RWPE1 (cell line): ENCODE measurements around the gene PAWR.
A peak's percentile ranks its signal among the peaks of the same experiment; 100 is the strongest.
"Not testable (repeated sequence)": the region's sequence is repeated elsewhere in the genome, so short reads cannot be mapped to it uniquely, and the experiment has no call there.

ENCODE experiments used
- CTCF ChIA-PET: fragments of 350-600 bp; sonication (Branson Sonifier 250); formaldehyde crosslinking; extraction: SDS; loops from one replicate; lab custom pipeline; 2021; lab: Yijun Ruan, JAX
- POLR2A ChIA-PET: fragments of 400-600 bp; formaldehyde crosslinking; extraction: SDS; loops from one replicate; lab custom pipeline; 2020; ENCODE audit warnings: antibody characterized with exemption; ENCODE audit not compliant: low non-redundant PET; lab: Yijun Ruan, JAX
- DNase-seq: peaks from one replicate; pipeline ENCODE4 v3.0.0; 2012; ENCODE audit warnings: low spot score
- H3K27ac ChIP-seq: fragments of 450-650 bp; 2 replicates; pipeline ENCODE4 v1.5.1; 2017
- TF ChIP-seq, protein P1 (sequence below): fragments of 450-650 bp; conservative IDR thresholded peaks from 2 replicates; pipeline ENCODE4 v1.5.1; 2017; ENCODE audit warnings: low read depth, mild to moderate bottlenecking

Gene PAWR

DNA sequence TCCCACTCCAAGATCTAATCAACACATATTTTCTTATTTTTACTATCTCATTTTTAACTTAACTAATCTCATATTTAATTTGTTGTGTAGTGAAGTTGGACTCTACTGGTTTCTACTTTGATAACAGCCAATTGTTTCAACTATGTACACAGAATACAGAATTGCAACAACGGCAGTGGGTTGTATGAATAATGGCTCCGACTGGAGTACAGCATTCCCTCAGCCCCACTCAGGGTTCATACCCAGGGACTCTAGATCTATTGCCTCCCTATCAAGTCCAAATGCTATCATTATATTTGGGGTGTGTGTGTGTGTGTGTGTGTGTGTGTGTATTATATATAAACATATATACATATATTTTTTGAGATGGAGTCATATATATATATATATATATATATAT is 52.3 kb downstream of the PAWR start:
- no peak overlapping the region for H3K27ac ChIP-seq
- CTCF ChIA-PET, result no interaction called here
- TF ChIP-seq, protein P1, sequence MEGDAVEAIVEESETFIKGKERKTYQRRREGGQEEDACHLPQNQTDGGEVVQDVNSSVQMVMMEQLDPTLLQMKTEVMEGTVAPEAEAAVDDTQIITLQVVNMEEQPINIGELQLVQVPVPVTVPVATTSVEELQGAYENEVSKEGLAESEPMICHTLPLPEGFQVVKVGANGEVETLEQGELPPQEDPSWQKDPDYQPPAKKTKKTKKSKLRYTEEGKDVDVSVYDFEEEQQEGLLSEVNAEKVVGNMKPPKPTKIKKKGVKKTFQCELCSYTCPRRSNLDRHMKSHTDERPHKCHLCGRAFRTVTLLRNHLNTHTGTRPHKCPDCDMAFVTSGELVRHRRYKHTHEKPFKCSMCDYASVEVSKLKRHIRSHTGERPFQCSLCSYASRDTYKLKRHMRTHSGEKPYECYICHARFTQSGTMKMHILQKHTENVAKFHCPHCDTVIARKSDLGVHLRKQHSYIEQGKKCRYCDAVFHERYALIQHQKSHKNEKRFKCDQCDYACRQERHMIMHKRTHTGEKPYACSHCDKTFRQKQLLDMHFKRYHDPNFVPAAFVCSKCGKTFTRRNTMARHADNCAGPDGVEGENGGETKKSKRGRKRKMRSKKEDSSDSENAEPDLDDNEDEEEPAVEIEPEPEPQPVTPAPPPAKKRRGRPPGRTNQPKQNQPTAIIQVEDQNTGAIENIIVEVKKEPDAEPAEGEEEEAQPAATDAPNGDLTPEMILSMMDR, result no peak
- POLR2A ChIA-PET, result interaction anchor here (0.7 kb wide), 1 partner anchor 29 kb away, joined by 4 read pairs; no protein-coding TSS in a partner anchor
- no peak for DNase-seq

DNA sequence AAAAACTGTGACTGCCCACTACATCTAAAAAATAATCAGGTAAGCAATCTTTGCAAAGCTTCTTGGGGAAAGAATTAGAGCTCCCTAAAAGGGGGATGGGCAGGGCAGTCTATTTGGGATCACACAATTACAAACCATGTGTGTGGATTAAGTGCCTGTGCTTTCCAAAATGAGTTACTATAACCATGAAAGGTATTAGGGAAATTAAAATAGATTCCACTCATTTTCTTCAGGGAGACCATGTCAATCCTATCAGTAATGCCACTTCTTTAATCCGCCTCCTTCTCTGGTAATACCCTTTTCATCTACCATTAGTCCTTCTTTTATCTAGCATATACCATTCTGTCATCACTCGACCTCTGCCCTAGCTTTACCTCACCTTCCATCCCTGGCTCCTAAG is 53.7 kb downstream of the PAWR start:
- ChIA-PET POLR2A (no interaction called here), CTCF (interaction anchor here (0.7 kb wide), 1 partner anchor 38 kb away, joined by 3 read pairs; no protein-coding TSS in a partner anchor)
- DNase-seq, result no peak
- H3K27ac ChIP-seq, result no peak overlapping the region
- TF ChIP-seq, protein P1, result no peak

DNA sequence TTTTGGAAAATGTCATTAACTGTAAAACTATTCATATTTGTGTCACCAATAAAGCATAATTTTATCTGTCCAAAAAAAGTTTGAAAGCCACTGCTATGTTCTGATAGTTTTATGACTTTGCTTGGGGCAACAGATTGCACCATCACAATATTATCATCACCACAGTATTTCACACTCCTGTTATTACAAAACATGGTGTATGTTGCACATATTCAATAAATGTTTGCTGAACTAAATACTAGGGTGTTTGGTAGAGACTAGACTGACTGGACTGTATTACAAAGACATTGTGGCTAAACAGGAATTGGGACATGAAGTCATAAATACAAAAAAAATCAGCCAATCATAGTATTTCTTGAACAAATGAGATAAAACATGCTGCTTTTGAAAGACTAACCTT is 55.1 kb downstream of the PAWR start:
- CTCF ChIA-PET, result interaction anchor here (0.7 kb wide), 1 partner anchor 103 kb away, joined by 3 read pairs; no protein-coding TSS in a partner anchor
- POLR2A ChIA-PET, result no interaction called here
- no peak overlapping the region for H3K27ac ChIP-seq
- DNase-seq, result peak; percentile 36
- TF ChIP-seq, protein P1, result no peak

DNA sequence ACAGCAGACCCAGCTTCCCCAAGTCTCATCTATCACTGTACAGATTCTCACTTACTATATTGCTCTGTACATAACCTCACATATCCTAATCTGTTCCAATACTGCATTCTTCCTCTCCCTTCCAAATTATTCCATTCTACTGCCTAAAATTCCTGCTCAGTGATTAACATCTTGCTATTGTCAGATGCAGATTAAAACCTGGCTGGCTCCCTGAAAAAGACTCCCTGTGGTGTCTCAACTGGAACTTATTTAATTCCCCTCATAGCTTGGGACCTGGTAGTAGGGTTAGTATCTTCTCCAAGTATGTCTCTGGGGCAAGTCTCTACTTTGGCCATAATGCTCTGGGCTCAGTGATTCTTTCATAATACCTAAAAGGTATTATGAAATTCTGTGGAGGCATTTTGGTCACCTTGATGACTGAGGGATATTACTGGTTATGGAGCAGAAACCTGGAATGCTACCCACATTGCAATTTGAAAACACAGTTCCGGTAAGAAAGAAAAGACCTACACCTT is 55.8 kb downstream of the PAWR start:
- peak; percentile 26 for DNase-seq
- H3K27ac ChIP-seq, result no peak overlapping the region
- TF ChIP-seq, protein P1, result no peak
- ChIA-PET POLR2A (no interaction called here), CTCF (interaction anchor here (0.7 kb wide), 2 partner anchors 20 to 104 kb away, joined by 3 read pairs; no protein-coding TSS in a partner anchor)

DNA sequence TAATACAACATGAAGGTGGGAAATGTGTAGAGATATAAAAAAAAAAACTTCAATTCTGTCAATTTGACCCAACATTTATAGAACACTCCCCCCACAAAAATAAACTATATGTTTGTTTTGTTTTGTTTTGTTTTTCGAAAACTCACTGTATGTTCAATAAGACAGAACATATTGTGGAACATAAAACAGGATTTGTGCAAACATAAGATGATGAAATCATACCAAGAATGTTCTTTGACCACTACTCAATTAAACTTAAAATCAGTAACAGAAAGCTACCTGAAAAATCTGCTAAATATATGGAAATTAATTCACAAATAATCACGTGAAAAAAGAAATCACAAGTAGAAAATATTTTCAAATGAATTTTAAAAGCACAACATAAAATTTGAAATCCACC is 61.2 kb downstream of the PAWR start:
- TF ChIP-seq, protein P1, result no peak
- ChIA-PET POLR2A (no interaction called here), CTCF (no interaction called here)

DNA sequence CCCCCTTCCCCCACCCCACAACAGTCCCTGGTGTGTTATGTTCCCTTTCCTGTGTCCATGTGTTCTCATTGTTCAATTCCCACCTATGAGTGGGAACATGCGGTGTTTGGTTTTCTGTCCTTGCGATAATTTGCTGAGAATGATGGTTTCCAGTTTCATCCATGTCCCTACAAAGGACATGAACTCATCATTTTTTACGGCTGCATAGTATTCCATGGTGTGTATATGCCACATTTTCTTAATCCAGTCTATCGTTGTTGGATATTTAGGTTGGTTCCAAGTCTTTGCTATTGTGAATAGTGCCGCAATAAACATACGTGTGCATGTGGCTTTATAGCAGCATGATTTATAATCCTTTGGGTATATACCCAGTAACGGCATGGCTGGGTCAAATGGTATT is 64.0 kb downstream of the PAWR start:
- DNase-seq, POLR2A ChIA-PET, CTCF ChIA-PET, H3K27ac ChIP-seq: not testable (repeated sequence)

More for the DNA sequence above, 61.2 kb downstream of the PAWR start:
- DNase-seq, result no peak
- no peak overlapping the region for H3K27ac ChIP-seq

DNA sequence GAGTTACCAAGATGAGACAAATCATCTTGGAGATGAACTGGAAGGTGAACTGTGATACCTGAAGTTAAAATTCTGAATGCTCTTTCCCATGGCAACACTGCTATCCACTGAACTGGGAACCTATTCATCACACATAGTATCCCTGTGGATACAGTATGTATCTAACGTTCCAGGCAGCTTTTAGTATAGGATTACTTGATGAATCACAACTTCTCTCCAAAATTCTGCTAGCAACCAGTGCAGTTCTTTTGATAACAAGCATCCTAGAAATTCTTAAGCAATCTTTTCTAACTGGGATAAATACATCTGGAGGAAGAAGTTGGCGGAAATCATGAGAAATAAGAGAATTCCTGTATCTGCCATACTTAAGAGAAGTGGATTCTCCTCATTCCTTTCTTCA is 66.4 kb downstream of the PAWR start:
- TF ChIP-seq, protein P1, result no peak
- POLR2A ChIA-PET, result no interaction called here
- no peak for DNase-seq
- H3K27ac ChIP-seq, result no peak overlapping the region
- CTCF ChIA-PET, result no interaction called here
